Measurements from ENCODE around the gene FDX2. TPM values are rescaled to one million over a fixed set of nuclear protein-coding genes. Genes with fewer than 3 reads are reported as not detected.

Gene FDX2
- total and polyA plus RNA-seq, 2 experiments from 2014 or later: 28.7 to 35.0 TPM

DNA sequence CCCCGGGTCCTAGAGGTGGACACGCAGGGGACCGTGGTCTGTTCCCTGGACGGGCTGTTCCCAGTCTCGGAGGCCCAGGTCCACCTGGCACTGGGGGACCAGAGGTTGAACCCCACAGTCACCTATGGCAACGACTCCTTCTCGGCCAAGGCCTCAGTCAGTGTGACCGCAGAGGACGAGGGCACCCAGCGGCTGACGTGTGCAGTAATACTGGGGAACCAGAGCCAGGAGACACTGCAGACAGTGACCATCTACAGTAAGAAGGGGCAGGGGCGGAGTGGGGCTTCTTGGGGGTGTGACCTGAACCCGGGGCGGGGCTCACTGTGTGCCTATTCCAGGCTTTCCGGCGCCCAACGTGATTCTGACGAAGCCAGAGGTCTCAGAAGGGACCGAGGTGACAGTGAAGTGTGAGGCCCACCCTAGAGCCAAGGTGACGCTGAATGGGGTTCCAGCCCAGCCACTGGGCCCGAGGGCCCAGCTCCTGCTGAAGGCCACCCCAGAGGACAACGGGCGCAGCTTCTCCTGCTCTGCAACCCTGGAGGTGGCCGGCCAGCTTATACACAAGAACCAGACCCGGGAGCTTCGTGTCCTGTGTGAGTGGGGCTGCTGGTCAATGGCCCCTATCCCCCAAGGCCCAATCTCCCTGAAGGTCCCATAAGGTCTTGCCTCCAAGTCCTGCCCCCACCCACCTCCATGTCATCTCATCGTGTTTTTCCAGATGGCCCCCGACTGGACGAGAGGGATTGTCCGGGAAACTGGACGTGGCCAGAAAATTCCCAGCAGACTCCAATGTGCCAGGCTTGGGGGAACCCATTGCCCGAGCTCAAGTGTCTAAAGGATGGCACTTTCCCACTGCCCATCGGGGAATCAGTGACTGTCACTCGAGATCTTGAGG, 31.5 kb downstream of the FDX2 start (continued):
- no peak for TF ChIP-seq ZNF331 (CRISPR knock-in tag; IDR thresholded peaks at IDR 0.05; ENCODE audit: low read depth)
- no peak for TF ChIP-seq STAT1 (IDR thresholded peaks at IDR 0.05; ENCODE audit: unreplicated experiment)
- no peak for TF ChIP-seq POLR2AphosphoS5 (IDR thresholded peaks at IDR 0.05; ENCODE audit: low read depth)
- no peak for TF ChIP-seq ETS1 (IDR thresholded peaks at IDR 0.05)
- TF ChIP-seq ZNF114 (CRISPR knock-in tag; IDR thresholded peaks at IDR 0.05): no peak
- TF ChIP-seq JUNB (IDR thresholded peaks at IDR 0.05; ENCODE audit: unreplicated experiment): no peak
- TF ChIP-seq CREB1 (CRISPR knock-in tag; IDR thresholded peaks at IDR 0.05; ENCODE audit: low read depth): no peak

GRCh38 chr19:10283301-10284064, 32.3 kb downstream of the FDX2 start:
- DNase-seq (ENCODE audit: low spot score) (no peak), ATAC-seq (no peak)
- Histone ChIP-seq H3K9me2 (ENCODE audit: insufficient read depth) (no peaks in the 10 kb centered on the region), H3K4me1 (ENCODE audit: insufficient read depth) (peaks cover 10% of the 10 kb centered on the region; the same call in 1 of the 2 replicates), H3K27ac (ENCODE audit: low read depth) (no peak overlapping the region), H3K4me3 (no peak overlapping the region), H3K79me2 (replicated peaks; ENCODE audit: insufficient read depth) (no peaks in the 10 kb centered on the region), H3K27me3 (ENCODE audit: insufficient read depth) (peaks cover 26% of the 10 kb centered on the region), H3K4me2 (no peak overlapping the region), H3K36me3 (ENCODE audit: insufficient read depth) (no peaks in the 10 kb centered on the region), H4K20me1 (replicated peaks; ENCODE audit: insufficient read depth) (no peaks in the 10 kb centered on the region; the same call in none of the 2 replicates), H2AFZ (no peak overlapping the region), H3F3A (replicated peaks; ENCODE audit: low read depth) (no peaks in the 10 kb centered on the region)
- Mint-ChIP-seq H3K36me3 (ENCODE audit: low read depth) (peaks cover 8% of the 10 kb centered on the region; the same call in 2 of the 3 replicates), H3K9me3 (peaks cover 3% of the 10 kb centered on the region; the same call in 1 of the 3 replicates), H3K27ac (no peak overlapping the region), H3K27me3 (ENCODE audit: insufficient read depth, low read depth, poor library complexity) (peaks cover 25% of the 10 kb centered on the region), H3K4me1 (peaks cover 14% of the 10 kb centered on the region; the same call in 2 of the 3 replicates), H3K4me3 (no peak overlapping the region)
- TF ChIP-seq EZH2 (IDR thresholded peaks at IDR 0.05; ENCODE audit: low read depth, unreplicated experiment) (no peak), CTCF (conservative IDR thresholded peaks at IDR 0.05; ENCODE audit: low read depth in 2 of 2) (no peak), ZNF114 (CRISPR knock-in tag; IDR thresholded peaks at IDR 0.05) (no peak), POLR2AphosphoS5 (IDR thresholded peaks at IDR 0.05; ENCODE audit: low read depth) (no peak), EZH2phosphoT487 (IDR thresholded peaks at IDR 0.05; ENCODE audit: unreplicated experiment) (no peak), STAT1 (IDR thresholded peaks at IDR 0.05; ENCODE audit: unreplicated experiment) (no peak), JUNB (IDR thresholded peaks at IDR 0.05; ENCODE audit: unreplicated experiment) (no peak)
- TF ChIP-seq, protein P1, sequence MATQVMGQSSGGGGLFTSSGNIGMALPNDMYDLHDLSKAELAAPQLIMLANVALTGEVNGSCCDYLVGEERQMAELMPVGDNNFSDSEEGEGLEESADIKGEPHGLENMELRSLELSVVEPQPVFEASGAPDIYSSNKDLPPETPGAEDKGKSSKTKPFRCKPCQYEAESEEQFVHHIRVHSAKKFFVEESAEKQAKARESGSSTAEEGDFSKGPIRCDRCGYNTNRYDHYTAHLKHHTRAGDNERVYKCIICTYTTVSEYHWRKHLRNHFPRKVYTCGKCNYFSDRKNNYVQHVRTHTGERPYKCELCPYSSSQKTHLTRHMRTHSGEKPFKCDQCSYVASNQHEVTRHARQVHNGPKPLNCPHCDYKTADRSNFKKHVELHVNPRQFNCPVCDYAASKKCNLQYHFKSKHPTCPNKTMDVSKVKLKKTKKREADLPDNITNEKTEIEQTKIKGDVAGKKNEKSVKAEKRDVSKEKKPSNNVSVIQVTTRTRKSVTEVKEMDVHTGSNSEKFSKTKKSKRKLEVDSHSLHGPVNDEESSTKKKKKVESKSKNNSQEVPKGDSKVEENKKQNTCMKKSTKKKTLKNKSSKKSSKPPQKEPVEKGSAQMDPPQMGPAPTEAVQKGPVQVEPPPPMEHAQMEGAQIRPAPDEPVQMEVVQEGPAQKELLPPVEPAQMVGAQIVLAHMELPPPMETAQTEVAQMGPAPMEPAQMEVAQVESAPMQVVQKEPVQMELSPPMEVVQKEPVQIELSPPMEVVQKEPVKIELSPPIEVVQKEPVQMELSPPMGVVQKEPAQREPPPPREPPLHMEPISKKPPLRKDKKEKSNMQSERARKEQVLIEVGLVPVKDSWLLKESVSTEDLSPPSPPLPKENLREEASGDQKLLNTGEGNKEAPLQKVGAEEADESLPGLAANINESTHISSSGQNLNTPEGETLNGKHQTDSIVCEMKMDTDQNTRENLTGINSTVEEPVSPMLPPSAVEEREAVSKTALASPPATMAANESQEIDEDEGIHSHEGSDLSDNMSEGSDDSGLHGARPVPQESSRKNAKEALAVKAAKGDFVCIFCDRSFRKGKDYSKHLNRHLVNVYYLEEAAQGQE (IDR thresholded peaks at IDR 0.05; ENCODE audit: unreplicated experiment): no peak
